ENCODE data around the gene CPO. TPM values are rescaled to one million over a fixed set of nuclear protein-coding genes. Genes with fewer than 3 reads are reported as not detected.

CPO gene
- total and polyA plus RNA-seq, 9 donors = 0.17 to 31.8 (median 0.34) TPM; not detected in 3

- 11 to 25% (median 13%) methylated on average over 2 of the region's 2 CpGs for WGBS, 3 donors
- TF ChIP-seq CTCF (IDR thresholded peaks at IDR 0.05) (no peak), EP300 (IDR thresholded peaks at IDR 0.05) (no peak), POLR2A (IDR thresholded peaks at IDR 0.05) (no peak)
- no peaks in the 10 kb centered on the region for H3K4me1 ChIP-seq (ENCODE audit: insufficient read depth)
- no peaks in the 10 kb centered on the region for H3K27me3 ChIP-seq
- no peak for DNase-seq
- no peaks in the 10 kb centered on the region for H3K36me3 ChIP-seq
- no peak overlapping the region for H3K4me3 ChIP-seq
- H3K27ac ChIP-seq = no peak overlapping the region
- intact Hi-C loops (cut with DNase I) = no loop called here
- H3K9me3 ChIP-seq = no peaks in the 10 kb centered on the region
Observed at GRCh38 chr2:206935991-206936842, 3.1 kb upstream of the CPO start.

GRCh38 chr2:206936843-206937230 is 2.5 kb upstream of the CPO start:
- no peak for DNase-seq
- no peaks in the 10 kb centered on the region for H3K27me3 ChIP-seq
- TF ChIP-seq EP300 (IDR thresholded peaks at IDR 0.05) (no peak), POLR2A (IDR thresholded peaks at IDR 0.05) (no peak), CTCF (IDR thresholded peaks at IDR 0.05) (no peak)
- WGBS, 3 donors = 3 to 11% (median 8%) methylated on average over 2 of the region's 2 CpGs
- H3K4me1 ChIP-seq (ENCODE audit: insufficient read depth) = no peaks in the 10 kb centered on the region
- no peak overlapping the region for H3K4me3 ChIP-seq
- no peaks in the 10 kb centered on the region for H3K36me3 ChIP-seq
- no peak overlapping the region for H3K27ac ChIP-seq
- H3K9me3 ChIP-seq = no peaks in the 10 kb centered on the region
- intact Hi-C loops (cut with DNase I) = no loop called here

- H3K4me1 ChIP-seq (ENCODE audit: insufficient read depth) = no peaks in the 10 kb centered on the region
- no peak for DNase-seq
- intact Hi-C loops (cut with DNase I) = no loop called here
- TF ChIP-seq CTCF (IDR thresholded peaks at IDR 0.05) = no peak
- no peak for TF ChIP-seq EP300 (IDR thresholded peaks at IDR 0.05)
- no peak for TF ChIP-seq POLR2A (IDR thresholded peaks at IDR 0.05)
- H3K4me3 ChIP-seq = no peak overlapping the region
- no peaks in the 10 kb centered on the region for H3K36me3 ChIP-seq
- no peak overlapping the region for H3K27ac ChIP-seq
- no peaks in the 10 kb centered on the region for H3K9me3 ChIP-seq
- 71 to 76% (median 73%) methylated on average over 6 of the region's 6 CpGs for WGBS, 3 donors
- no peaks in the 10 kb centered on the region for H3K27me3 ChIP-seq
Observed at GRCh38 chr2:206937555-206937954, 1.8 kb upstream of the CPO start.

- Histone ChIP-seq H3K9me3 (no peaks in the 10 kb centered on the region), H3K27me3 (no peaks in the 10 kb centered on the region), H3K4me3 (no peak overlapping the region), H3K36me3 (no peaks in the 10 kb centered on the region), H3K27ac (no peak overlapping the region), H3K4me1 (ENCODE audit: insufficient read depth) (no peaks in the 10 kb centered on the region)
- TF ChIP-seq CTCF (IDR thresholded peaks at IDR 0.05) = no peak
- no peak for TF ChIP-seq EP300 (IDR thresholded peaks at IDR 0.05)
- TF ChIP-seq POLR2A (IDR thresholded peaks at IDR 0.05) = no peak
- intact Hi-C loops (cut with DNase I) = no loop called here
- no peak for DNase-seq
Observed at GRCh38 chr2:206940546-206940945, 1.2 kb downstream of the CPO start.
